ENCODE data around the gene TSN.
A peak's percentile ranks its signal among the peaks of the same experiment; 100 is the strongest.

TSN gene

DNA sequence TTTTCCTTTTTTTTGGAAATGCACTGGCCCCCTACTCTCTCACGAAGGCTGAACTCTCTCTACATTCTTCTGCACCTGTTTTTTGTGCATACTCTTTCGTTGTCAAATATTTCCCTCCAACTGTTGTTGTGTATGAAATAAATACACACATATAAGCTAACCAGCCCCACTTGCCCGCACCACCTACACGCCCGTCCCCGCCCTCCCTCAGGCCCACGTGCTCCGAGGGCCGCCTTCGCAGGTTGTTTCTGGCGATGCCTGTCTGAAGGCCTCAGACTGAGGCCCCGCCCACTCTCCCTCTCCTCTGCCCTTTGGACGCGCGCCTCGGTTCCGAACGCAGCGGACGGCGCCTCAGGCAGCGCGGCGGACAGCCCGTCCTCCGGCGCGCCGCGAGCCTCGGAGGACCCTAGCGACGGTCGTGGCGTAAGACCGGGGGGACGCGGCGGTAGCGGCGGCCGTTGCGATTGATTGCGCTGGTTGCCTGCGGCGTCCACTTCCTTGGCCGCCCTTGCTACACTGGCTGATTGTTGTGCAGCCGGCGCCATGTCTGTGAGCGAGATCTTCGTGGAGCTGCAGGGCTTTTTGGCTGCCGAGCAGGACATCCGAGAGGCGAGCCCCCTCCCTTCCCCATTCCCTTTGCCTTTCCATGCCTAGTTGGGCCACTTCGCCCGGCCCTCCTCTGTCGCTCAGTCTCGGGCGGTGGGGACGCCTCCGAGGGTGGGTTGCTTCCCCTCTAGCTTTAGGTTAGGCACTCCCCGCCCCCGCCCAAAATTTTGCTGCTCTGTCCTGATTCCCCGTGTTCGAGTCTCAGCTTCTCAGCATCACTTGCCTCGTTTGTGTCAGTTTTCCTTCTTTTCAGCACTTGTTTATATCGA, at the start of gene TSN:
Gene TSN, plus strand, starts transcription at position 415 of the 875 bp plus-strand sequence. Its CDS starts 129 bp downstream, at position 544.
- peaks cover 63% of the 10 kb centered on the region for H3K79me2 ChIP-seq (ENCODE audit: control insufficient read depth, low read length)
- H3K27ac ChIP-seq (ENCODE audit: low read depth, low read length) = peak within 1 kb of the TSS; percentile 40
- no peaks in the 10 kb centered on the region for H3K9me3 ChIP-seq (ENCODE audit: control insufficient read depth, insufficient read depth, low read length)
- no peaks in the 10 kb centered on the region for H3K27me3 ChIP-seq (ENCODE audit: control insufficient read depth, low read length)
- 0 out of 2 replicates have a peak, but pooled peaks cover 6% of the 10 kb centered on the region for H3F3A ChIP-seq (ENCODE audit: control insufficient read depth, insufficient read depth)
- H3K9me2 ChIP-seq (replicated peaks; ENCODE audit: control insufficient read depth, low read length) = no peaks in the 10 kb centered on the region
- peak within 1 kb of the TSS; percentile 98 for H3K4me3 ChIP-seq (ENCODE audit: low read length)
- H3K4me2 ChIP-seq (ENCODE audit: low read length) = peak within 1 kb of the TSS; percentile 94
- H4K20me1 ChIP-seq (ENCODE audit: control insufficient read depth, insufficient read depth, low read depth, low read length) = no peaks in the 10 kb centered on the region
- H3K4me1 ChIP-seq (ENCODE audit: control insufficient read depth, low read length) = peaks cover 25% of the 10 kb centered on the region
- TF ChIP-seq EZH2phosphoT487 (IDR thresholded peaks at IDR 0.05; ENCODE audit: borderline replicate concordance, low read length) = no peak
- TF ChIP-seq, protein P1, sequence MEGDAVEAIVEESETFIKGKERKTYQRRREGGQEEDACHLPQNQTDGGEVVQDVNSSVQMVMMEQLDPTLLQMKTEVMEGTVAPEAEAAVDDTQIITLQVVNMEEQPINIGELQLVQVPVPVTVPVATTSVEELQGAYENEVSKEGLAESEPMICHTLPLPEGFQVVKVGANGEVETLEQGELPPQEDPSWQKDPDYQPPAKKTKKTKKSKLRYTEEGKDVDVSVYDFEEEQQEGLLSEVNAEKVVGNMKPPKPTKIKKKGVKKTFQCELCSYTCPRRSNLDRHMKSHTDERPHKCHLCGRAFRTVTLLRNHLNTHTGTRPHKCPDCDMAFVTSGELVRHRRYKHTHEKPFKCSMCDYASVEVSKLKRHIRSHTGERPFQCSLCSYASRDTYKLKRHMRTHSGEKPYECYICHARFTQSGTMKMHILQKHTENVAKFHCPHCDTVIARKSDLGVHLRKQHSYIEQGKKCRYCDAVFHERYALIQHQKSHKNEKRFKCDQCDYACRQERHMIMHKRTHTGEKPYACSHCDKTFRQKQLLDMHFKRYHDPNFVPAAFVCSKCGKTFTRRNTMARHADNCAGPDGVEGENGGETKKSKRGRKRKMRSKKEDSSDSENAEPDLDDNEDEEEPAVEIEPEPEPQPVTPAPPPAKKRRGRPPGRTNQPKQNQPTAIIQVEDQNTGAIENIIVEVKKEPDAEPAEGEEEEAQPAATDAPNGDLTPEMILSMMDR (IDR thresholded peaks at IDR 0.05; ENCODE audit: low read depth, low read length, poor library complexity, severe bottlenecking) = no peak
- peaks cover 39% of the 10 kb centered on the region for H3K36me3 ChIP-seq (ENCODE audit: control insufficient read depth, low read length)

DNA sequence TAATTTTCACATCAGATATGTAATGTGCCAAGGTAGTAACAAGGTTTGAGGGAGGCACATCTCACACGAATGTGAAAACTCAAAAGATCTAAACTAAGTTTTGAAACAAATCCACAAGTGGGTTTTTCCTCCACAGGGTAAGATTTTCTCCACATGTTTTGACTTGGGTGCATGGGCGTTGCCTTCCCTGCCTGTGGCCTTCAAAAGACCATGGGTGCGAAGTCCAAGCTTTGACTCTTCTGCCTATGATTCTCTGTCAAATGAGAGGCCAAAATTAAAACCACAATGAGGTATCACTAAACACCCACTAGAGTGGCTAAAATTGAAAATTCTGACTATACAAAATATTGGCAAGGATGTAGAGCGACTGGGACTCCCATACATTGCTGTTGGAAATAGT, 49.5 kb upstream of the TSN start:
- Histone ChIP-seq H3K9me2 (replicated peaks; ENCODE audit: control insufficient read depth, low read length) (no peaks in the 10 kb centered on the region), H3K27me3 (ENCODE audit: control insufficient read depth, low read length) (no peaks in the 10 kb centered on the region), H3K36me3 (ENCODE audit: control insufficient read depth, low read length) (no peaks in the 10 kb centered on the region), H3K27ac (ENCODE audit: low read depth, low read length) (no peak overlapping the region), H4K20me1 (ENCODE audit: control insufficient read depth, insufficient read depth, low read depth, low read length) (no peaks in the 10 kb centered on the region), H3K9me3 (ENCODE audit: control insufficient read depth, insufficient read depth, low read length) (no peaks in the 10 kb centered on the region), H3F3A (ENCODE audit: control insufficient read depth, insufficient read depth) (no peaks in the 10 kb centered on the region), H3K4me3 (ENCODE audit: low read length) (no peak overlapping the region), H3K79me2 (ENCODE audit: control insufficient read depth, low read length) (no peaks in the 10 kb centered on the region), H3K4me1 (ENCODE audit: control insufficient read depth, low read length) (no peaks in the 10 kb centered on the region), H3K4me2 (ENCODE audit: low read length) (no peak overlapping the region)
- no peak for TF ChIP-seq EZH2phosphoT487 (IDR thresholded peaks at IDR 0.05; ENCODE audit: borderline replicate concordance, low read length)
- TF ChIP-seq, protein P1 (IDR thresholded peaks at IDR 0.05; ENCODE audit: low read depth, low read length, poor library complexity, severe bottlenecking) = no peak

DNA sequence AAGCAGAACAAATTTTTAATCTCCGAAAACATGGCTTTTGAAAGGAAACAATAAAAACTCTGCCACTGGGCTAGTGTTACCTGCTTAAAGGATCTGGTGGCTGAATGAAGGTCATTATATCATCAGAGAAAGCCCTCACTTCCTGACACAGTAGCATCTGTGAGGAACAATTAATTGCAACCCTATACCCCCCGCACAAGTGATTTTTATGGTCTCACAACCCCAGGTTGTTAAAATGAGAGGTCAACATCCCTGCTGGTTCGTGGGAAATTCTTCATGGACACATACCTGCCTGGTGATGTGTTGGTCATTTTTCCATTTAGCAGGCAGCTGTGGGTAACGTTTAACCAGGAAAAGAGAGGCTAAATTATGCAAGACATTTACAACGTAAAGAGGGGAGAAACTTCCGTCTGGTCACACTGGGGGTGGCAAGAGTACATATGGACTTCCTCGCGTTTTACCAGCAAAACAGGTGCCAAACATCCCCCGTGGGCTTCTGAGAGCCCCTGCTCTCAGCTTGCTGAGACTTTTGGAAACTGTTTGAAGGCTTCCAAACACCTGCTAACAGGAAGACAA, 48.0 kb upstream of the TSN start:
- Histone ChIP-seq H3K4me2 (ENCODE audit: low read length) (no peak overlapping the region), H3K9me2 (replicated peaks; ENCODE audit: control insufficient read depth, low read length) (no peaks in the 10 kb centered on the region), H3K27me3 (ENCODE audit: control insufficient read depth, low read length) (no peaks in the 10 kb centered on the region), H3K4me1 (ENCODE audit: control insufficient read depth, low read length) (no peaks in the 10 kb centered on the region), H3K9me3 (ENCODE audit: control insufficient read depth, insufficient read depth, low read length) (no peaks in the 10 kb centered on the region), H3F3A (ENCODE audit: control insufficient read depth, insufficient read depth) (no peaks in the 10 kb centered on the region), H3K27ac (ENCODE audit: low read depth, low read length) (no peak overlapping the region), H3K79me2 (ENCODE audit: control insufficient read depth, low read length) (no peaks in the 10 kb centered on the region), H3K36me3 (ENCODE audit: control insufficient read depth, low read length) (no peaks in the 10 kb centered on the region), H4K20me1 (ENCODE audit: control insufficient read depth, insufficient read depth, low read depth, low read length) (no peaks in the 10 kb centered on the region), H3K4me3 (ENCODE audit: low read length) (no peak overlapping the region)
- TF ChIP-seq, protein P1 (IDR thresholded peaks at IDR 0.05; ENCODE audit: low read depth, low read length, poor library complexity, severe bottlenecking) = no peak
- TF ChIP-seq EZH2phosphoT487 (IDR thresholded peaks at IDR 0.05; ENCODE audit: borderline replicate concordance, low read length) = no peak

Data from DOHH2 (cell line).